Breast epithelium (tissue), 3 donors: ENCODE results near the gene GSX2.

Experiments used
- CTCF ChIP-seq, 3 donors: fragments of 450-650 bp; IDR thresholded peaks; one replicate each; pipeline ENCODE4 v1.5.1; 2016 to 2017; ENCODE audit warnings: antibody characterized with exemption in 3 of 3, mild to moderate bottlenecking in 3 of 3, moderate library complexity in 3 of 3
- POLR2A ChIP-seq: fragments of 450-650 bp; IDR thresholded peaks from one replicate; pipeline ENCODE4 v1.6.1; 2016; ENCODE audit warnings: antibody characterized with exemption, mild to moderate bottlenecking, moderate library complexity

GRCh38 chr4:54120518-54120917, 20.6 kb downstream of the GSX2 start:
- TF ChIP-seq CTCF (IDR thresholded peaks at IDR 0.05) (no peak), POLR2A (no peak)
